ENCODE data around the gene ZFYVE28.

The ZFYVE28 gene

GRCh38 chr4:2262145-2262943, 156.1 kb downstream of the ZFYVE28 start:
- CTCF ChIA-PET, result interaction anchor here (0.6 kb wide), 1 partner anchor 365 kb away, joined by 5 read pairs; no protein-coding TSS in a partner anchor
- DNase-seq (ENCODE audit: extremely low spot score), result peak; percentile 98
- POLR2A ChIA-PET, result interaction anchor here (0.5 to 2.0 kb wide), 22 partner anchors 9 to 798 kb away, joined by 3 to 11 read pairs (median 3); partner anchors contain the start of genes CFAP99, HAUS3, POLN and RNF4
- TF ChIP-seq ELF4 (IDR thresholded peaks at IDR 0.05) (no peak), PKNOX1 (IDR thresholded peaks at IDR 0.05) (peak; percentile 99), FOXK2 (IDR thresholded peaks at IDR 0.05) (no peak), BHLHE40 (IDR thresholded peaks at IDR 0.05; ENCODE audit: borderline replicate concordance) (no peak)

- ChIA-PET CTCF (no interaction called here), POLR2A (interaction anchor here (0.6 to 2.0 kb wide), 18 partner anchors 10 to 383 kb away, joined by 3 to 11 read pairs (median 3); partner anchors contain the start of genes CFAP99, HAUS3, POLN and RNF4)
- peak; percentile 34; the same call in 1 of the 2 replicates for TF ChIP-seq FOXM1 (IDR thresholded peaks at IDR 0.05; ENCODE audit: borderline replicate concordance)
- TF ChIP-seq ARNT (IDR thresholded peaks at IDR 0.05), result 0 out of 2 replicates have a peak, but pooled peaks have one; percentile 21
- no peak for TF ChIP-seq ZNF384 (IDR thresholded peaks at IDR 0.05)
- DNase-seq (ENCODE audit: extremely low spot score), result peak; percentile 22
These were observed 156.6 kb downstream of the ZFYVE28 start, which contains the start of gene MXD4 for GRCh38 chr4:2261853-2262144. Gene MXD4, minus strand, starts transcription at chr4:2262109. Its CDS starts 129 bp downstream, at chr4:2261980.

DNA sequence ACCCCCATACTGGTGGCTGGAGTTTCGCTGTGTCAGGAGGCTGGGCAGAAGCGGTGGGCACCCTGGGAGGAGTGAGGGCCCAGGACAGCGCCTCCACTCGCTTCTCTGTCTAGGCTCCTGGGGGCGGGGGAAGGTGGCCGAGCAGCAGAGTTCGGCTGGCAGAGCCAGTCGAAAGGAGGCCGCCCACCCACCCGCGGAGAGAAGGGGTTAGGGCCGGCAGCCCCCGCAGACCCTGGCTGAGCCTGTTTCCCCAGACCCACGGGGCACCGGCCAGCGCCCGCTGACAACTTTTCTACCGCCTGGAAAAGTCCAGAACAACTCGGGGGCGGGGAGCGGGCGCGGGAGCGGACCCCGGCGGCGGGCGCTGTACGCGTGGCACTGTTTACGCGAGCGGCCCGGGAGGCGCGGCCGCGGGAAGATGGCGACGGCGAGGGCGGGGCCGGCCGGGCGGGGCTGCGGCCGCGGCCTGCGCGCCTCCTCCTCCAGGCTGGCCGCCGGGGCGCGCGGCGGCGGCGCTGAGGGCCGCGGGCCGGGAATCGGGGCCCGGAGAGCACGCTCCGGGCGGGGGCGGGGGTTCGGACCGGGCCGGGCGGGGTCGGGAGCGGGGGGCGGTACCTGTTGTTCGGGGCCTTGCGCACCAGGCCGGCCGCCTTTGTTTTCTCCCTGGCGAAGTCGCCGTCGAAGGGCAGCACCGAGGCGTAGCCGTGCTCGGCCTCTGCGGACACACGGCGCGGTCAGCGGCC, 157.2 kb downstream of the ZFYVE28 start:
- CTCF ChIA-PET, result no interaction called here

DNA sequence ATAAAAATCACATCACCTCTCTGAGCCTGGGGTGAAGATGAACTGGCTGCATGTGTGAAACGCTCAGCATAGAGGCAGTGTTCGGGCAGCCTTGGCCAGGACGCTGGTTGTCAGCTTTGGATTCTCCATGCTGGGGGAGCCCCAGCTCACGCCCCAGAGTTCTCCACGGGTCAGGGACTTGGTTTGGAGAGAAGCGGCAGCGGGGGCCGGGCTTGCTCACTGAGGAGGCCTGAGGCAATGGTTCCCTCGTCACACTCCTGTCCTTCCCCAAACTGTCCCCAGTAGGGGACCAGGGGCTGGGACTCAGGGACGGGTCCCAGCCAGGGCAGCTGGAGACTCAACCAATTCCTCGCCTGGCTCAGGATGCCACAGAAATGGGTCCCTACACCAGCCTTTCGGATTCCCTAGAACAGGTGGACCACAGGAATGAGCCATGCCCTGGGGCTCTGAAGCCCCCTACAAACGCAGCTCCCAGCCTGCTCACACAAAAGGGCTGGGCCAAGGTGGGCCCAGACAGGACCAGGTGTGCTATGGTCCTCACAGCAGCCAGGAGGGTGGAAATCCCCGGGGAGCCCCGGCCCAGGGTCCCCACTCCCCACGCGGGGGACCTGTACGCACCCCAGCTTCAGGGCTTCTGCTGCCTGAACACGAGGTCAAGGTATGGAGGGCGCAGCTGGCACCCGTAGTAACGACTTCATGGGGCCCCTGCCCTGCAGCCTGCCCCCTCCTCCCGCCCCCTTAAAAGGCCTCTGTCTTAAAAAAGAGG, 157.9 kb downstream of the ZFYVE28 start:
- CTCF ChIA-PET, result no interaction called here
- DNase-seq (ENCODE audit: extremely low spot score), result no peak
- POLR2A ChIA-PET, result interaction anchor here (1.0 to 1.1 kb wide), 2 partner anchors 9 to 36 kb away, joined by 3 read pairs; no protein-coding TSS in a partner anchor
- no peak for TF ChIP-seq HDGF (IDR thresholded peaks at IDR 0.05; ENCODE audit: borderline replicate concordance)
- TF ChIP-seq FOXA1 (IDR thresholded peaks at IDR 0.05), result no peak
- TF ChIP-seq FOXK2 (IDR thresholded peaks at IDR 0.05), result no peak
- TF ChIP-seq ZNF384 (IDR thresholded peaks at IDR 0.05), result no peak

More for the DNA sequence above, 157.2 kb downstream of the ZFYVE28 start:
- peak; percentile 76 for DNase-seq (ENCODE audit: extremely low spot score)
- POLR2A ChIA-PET, result interaction anchor here (0.7 to 2.0 kb wide), 4 partner anchors 10 to 160 kb away, joined by 3 to 11 read pairs (median 3); no protein-coding TSS in a partner anchor
- TF ChIP-seq CTBP1 (IDR thresholded peaks at IDR 0.05; ENCODE audit: borderline replicate concordance) (no peak), SP1 (IDR thresholded peaks at IDR 0.05) (no peak)

GRCh38 chr4:2259541-2260343, 158.7 kb downstream of the ZFYVE28 start:
- TF ChIP-seq ZNF384 (IDR thresholded peaks at IDR 0.05) (no peak), FOXM1 (IDR thresholded peaks at IDR 0.05; ENCODE audit: borderline replicate concordance) (no peak), HDGF (IDR thresholded peaks at IDR 0.05; ENCODE audit: borderline replicate concordance) (no peak), TARDBP (IDR thresholded peaks at IDR 0.05) (no peak), FOXA1 (IDR thresholded peaks at IDR 0.05) (no peak), BHLHE40 (IDR thresholded peaks at IDR 0.05; ENCODE audit: borderline replicate concordance) (no peak), ARNT (IDR thresholded peaks at IDR 0.05) (no peak), SUZ12 (IDR thresholded peaks at IDR 0.05) (no peak), PKNOX1 (IDR thresholded peaks at IDR 0.05) (no peak), ELF4 (IDR thresholded peaks at IDR 0.05) (no peak), NFRKB (IDR thresholded peaks at IDR 0.05) (no peak), L3MBTL2 (conservative IDR thresholded peaks at IDR 0.05) (no peak)
- ChIA-PET CTCF (no interaction called here), POLR2A (interaction anchor here (1.0 to 1.1 kb wide), 2 partner anchors 8 to 36 kb away, joined by 3 read pairs; no protein-coding TSS in a partner anchor)
- no peak for DNase-seq (ENCODE audit: extremely low spot score)

DNA sequence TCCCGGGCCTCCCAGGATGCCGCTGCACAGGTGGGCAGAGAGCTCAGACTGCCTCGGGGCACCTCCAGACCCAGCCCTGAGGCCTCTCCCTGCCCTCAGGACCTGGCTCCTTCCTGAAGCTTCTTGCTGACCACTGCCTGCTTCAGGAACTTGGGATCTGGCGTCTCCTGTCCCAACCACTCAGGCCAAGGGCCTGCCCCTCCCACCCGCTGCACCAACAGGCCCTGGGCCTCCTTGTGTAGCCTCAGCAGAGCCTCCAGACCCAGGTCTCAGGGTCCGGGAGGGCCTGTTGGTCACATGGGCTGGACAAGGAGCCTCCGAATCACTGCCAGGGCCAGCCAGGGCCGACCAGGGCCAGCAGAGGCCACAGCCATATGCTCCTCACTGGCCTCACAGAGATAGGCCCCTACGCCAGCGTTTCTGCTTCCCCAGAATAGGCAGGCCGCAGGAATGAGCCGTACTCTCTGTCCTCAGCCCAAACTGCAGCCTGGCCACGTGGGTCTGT, 159.4 kb downstream of the ZFYVE28 start:
- CTCF ChIA-PET, result no interaction called here
- DNase-seq (ENCODE audit: extremely low spot score), result no peak
- TF ChIP-seq ZNF384 (IDR thresholded peaks at IDR 0.05) (no peak), PKNOX1 (IDR thresholded peaks at IDR 0.05) (no peak), FOXA1 (IDR thresholded peaks at IDR 0.05) (no peak), SP1 (IDR thresholded peaks at IDR 0.05) (no peak), L3MBTL2 (conservative IDR thresholded peaks at IDR 0.05) (no peak), FOXK2 (IDR thresholded peaks at IDR 0.05) (no peak), ARNT (IDR thresholded peaks at IDR 0.05) (no peak), TARDBP (IDR thresholded peaks at IDR 0.05) (no peak), BHLHE40 (IDR thresholded peaks at IDR 0.05; ENCODE audit: borderline replicate concordance) (no peak), ELF4 (IDR thresholded peaks at IDR 0.05) (no peak), FOXM1 (IDR thresholded peaks at IDR 0.05; ENCODE audit: borderline replicate concordance) (no peak), CTBP1 (IDR thresholded peaks at IDR 0.05; ENCODE audit: borderline replicate concordance) (no peak), HDGF (IDR thresholded peaks at IDR 0.05; ENCODE audit: borderline replicate concordance) (no peak), LEF1 (IDR thresholded peaks at IDR 0.05; ENCODE audit: borderline replicate concordance) (no peak), SUZ12 (IDR thresholded peaks at IDR 0.05) (no peak)
- POLR2A ChIA-PET, result no interaction called here

Measured in HEK293T (cell line).